A673 (cell line): Measurements from ENCODE around the gene COL20A1. TPM values are rescaled to one million over a fixed set of nuclear protein-coding genes. Genes with fewer than 3 reads are reported as not detected.
"Not testable (repeated sequence)": the region's sequence is repeated elsewhere in the genome, so short reads cannot be mapped to it uniquely, and the experiment has no call there.

Experiments used
- BruUV-seq: library from RNA; stranded (reverse); fragments of 400-500 nt; replicated peaks from 2 replicates; lab custom pipeline; 2021; lab: Mats Ljungman, UMichigan
- CTCF ChIA-PET: fragments of 300-600 bp; sonication (Branson Sonifier 250); formaldehyde crosslinking; loops from one replicate; lab custom pipeline; 2022; ENCODE audit warnings: antibody characterized with exemption; lab: Charles Lee
- POLR2A ChIA-PET: fragments of 300-600 bp; sonication (Branson Sonifier 250); formaldehyde crosslinking; loops from one replicate; lab custom pipeline; 2022; ENCODE audit warnings: antibody characterized with exemption; ENCODE audit not compliant: low non-redundant PET; lab: Charles Lee
- DNase-seq: peaks from one replicate; pipeline ENCODE4 v3.0.0-alpha.2; 2015; ENCODE audit warnings: low spot score
- H3K27ac ChIP-seq: fragments of 200-600 bp; sonication (generic); 2 replicates; pipeline ENCODE4 v1.5.1; 2016; ENCODE audit warnings: mixed run types, low read depth, mild to moderate bottlenecking, mixed read lengths, antibody characterized with exemption, low read length; ENCODE audit not compliant: poor library complexity, severe bottlenecking
- H3K27me3 ChIP-seq: fragments of 200-600 bp; sonication (generic); replicated peaks from 2 replicates; pipeline ENCODE4 v1.6.1; 2017; ENCODE audit warnings: mixed run types, low read depth, mild to moderate bottlenecking, mixed read lengths, antibody characterized with exemption, low read length; ENCODE audit not compliant: insufficient read depth, poor library complexity
- H3K36me3 ChIP-seq: fragments of 200-600 bp; sonication (generic); 2 replicates; pipeline ENCODE4 v1.6.1; 2016; ENCODE audit warnings: mixed run types, mild to moderate bottlenecking, mixed read lengths, antibody characterized with exemption, low read length; ENCODE audit not compliant: insufficient read depth, poor library complexity, severe bottlenecking
- H3K4me1 ChIP-seq: fragments of 200-600 bp; sonication (generic); 2 replicates; pipeline ENCODE4 v1.6.1; 2017; ENCODE audit warnings: mixed run types, mild to moderate bottlenecking, mixed read lengths, antibody characterized with exemption, low read length; ENCODE audit not compliant: insufficient read depth, poor library complexity, severe bottlenecking
- H3K4me3 ChIP-seq: fragments of 200-600 bp; sonication (generic); 2 replicates; pipeline ENCODE4 v1.5.1; 2016; ENCODE audit warnings: low read depth, mixed run types, mild to moderate bottlenecking, mixed read lengths, low read length; ENCODE audit not compliant: poor library complexity, severe bottlenecking
- H3K9me3 ChIP-seq: fragments of 200-600 bp; sonication (generic); 2 replicates; pipeline ENCODE4 v1.6.1; 2016; ENCODE audit warnings: mixed run types, low read depth, mild to moderate bottlenecking, mixed read lengths, antibody characterized with exemption, low read length; ENCODE audit not compliant: poor library complexity, severe bottlenecking
- EZH2 ChIP-seq: fragments of 200-600 bp; sonication (generic); IDR thresholded peaks from 2 replicates; pipeline ENCODE4 v1.6.1; 2017; ENCODE audit warnings: borderline replicate concordance, low read depth, mild to moderate bottlenecking, mixed read lengths, antibody characterized with exemption, low read length; ENCODE audit not compliant: poor library complexity, severe bottlenecking
- intact Hi-C: fragments of 100-400 bp; cut with micrococcal nuclease; formaldehyde crosslinking; loops from one replicate; pipeline ENCODE4 v1.10.0; 2022; ENCODE audit not compliant: unreplicated experiment
- total RNA-seq: library from RNA; stranded (reverse); gene quantifications from 2 replicates; pipeline ENCODE4 v1.2.3, GENCODE V29; 2021
- TF ChIP-seq, protein P1 (sequence below): fragments of 300-800, 200-600 bp; sonication (generic); conservative IDR thresholded peaks from 2 replicates; pipeline ENCODE4 v1.5.1; 2017; ENCODE audit warnings: low read depth, mild to moderate bottlenecking, antibody characterized with exemption, low read length, moderate library complexity, mixed read lengths

The COL20A1 gene
- total RNA-seq, 1 experiment from 2014 or later: not detected

- H3K27ac ChIP-seq: no peak overlapping the region
- no peaks in the 10 kb centered on the region for H3K36me3 ChIP-seq
- BruUV-seq: no TSS peak
- H3K4me1 ChIP-seq: no peaks in the 10 kb centered on the region
- DNase-seq: no peak
- H3K27me3 ChIP-seq: peaks cover 24% of the 10 kb centered on the region
- ChIA-PET CTCF (interaction anchor here (0.6 kb wide), 1 partner anchor 398 kb away, joined by 3 read pairs; no protein-coding TSS in a partner anchor), POLR2A (no interaction called here)
- no peaks in the 10 kb centered on the region for H3K9me3 ChIP-seq
- no peak overlapping the region for H3K4me3 ChIP-seq
- intact Hi-C loops: no loop called here
- TF ChIP-seq EZH2: no peak
- TF ChIP-seq, protein P1, sequence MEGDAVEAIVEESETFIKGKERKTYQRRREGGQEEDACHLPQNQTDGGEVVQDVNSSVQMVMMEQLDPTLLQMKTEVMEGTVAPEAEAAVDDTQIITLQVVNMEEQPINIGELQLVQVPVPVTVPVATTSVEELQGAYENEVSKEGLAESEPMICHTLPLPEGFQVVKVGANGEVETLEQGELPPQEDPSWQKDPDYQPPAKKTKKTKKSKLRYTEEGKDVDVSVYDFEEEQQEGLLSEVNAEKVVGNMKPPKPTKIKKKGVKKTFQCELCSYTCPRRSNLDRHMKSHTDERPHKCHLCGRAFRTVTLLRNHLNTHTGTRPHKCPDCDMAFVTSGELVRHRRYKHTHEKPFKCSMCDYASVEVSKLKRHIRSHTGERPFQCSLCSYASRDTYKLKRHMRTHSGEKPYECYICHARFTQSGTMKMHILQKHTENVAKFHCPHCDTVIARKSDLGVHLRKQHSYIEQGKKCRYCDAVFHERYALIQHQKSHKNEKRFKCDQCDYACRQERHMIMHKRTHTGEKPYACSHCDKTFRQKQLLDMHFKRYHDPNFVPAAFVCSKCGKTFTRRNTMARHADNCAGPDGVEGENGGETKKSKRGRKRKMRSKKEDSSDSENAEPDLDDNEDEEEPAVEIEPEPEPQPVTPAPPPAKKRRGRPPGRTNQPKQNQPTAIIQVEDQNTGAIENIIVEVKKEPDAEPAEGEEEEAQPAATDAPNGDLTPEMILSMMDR: no peak
Measured at GRCh38 chr20:63378626-63379025, 85.6 kb downstream of the COL20A1 start.

DNA sequence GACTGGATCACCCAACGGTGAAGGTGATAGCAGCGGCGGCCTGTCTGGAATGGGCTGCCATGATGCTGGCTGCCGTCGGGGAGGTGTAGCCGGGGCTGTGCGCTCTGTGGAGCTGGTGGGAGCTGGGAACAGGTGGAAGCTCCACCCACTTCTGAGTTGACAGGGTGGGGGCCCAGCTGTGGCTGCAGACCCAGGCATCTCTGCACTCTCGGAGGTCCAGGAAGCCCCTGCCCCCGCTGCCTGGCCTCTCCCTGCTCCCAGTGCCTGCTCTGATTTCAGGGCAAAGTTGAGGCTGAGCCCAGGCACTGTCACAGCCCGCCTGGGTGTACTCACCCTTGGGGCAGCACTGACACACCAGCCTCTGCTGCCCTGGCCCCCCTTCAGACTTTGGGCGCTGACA, 86.3 kb downstream of the COL20A1 start:
- TF ChIP-seq, protein P1: no peak
- no peak for TF ChIP-seq EZH2
- H3K27ac ChIP-seq: no peak overlapping the region
- H3K36me3 ChIP-seq: no peaks in the 10 kb centered on the region
- H3K9me3 ChIP-seq: no peaks in the 10 kb centered on the region
- H3K4me3 ChIP-seq: no peak overlapping the region
- H3K4me1 ChIP-seq: no peaks in the 10 kb centered on the region
- H3K27me3 ChIP-seq: peaks cover 17% of the 10 kb centered on the region
- no TSS peak for BruUV-seq
- DNase-seq: no peak
- ChIA-PET POLR2A (no interaction called here), CTCF (no interaction called here)
- intact Hi-C loops: no loop called here

DNA sequence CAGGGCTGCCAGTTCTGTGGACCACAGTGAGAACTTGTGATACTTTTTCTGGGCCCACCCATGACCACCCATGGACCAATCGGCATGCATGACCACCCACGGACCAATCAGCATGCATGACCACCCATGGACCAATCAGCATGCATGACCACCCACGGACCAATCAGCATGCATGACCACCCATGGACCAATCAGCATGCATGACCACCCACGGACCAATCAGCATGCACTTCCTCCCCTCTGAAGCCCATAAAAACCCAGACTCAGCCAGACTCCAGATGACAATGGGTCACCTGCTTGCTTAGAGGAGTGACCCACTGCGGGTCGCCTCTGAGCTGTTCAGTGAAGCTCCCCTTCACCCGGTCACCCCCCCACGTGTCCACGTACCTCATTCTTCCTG, 86.9 kb downstream of the COL20A1 start:
- peaks cover 11% of the 10 kb centered on the region for H3K27me3 ChIP-seq
- CTCF ChIA-PET: interaction anchor here (2.8 kb wide), 1 partner anchor 156 kb away, joined by 25 read pairs; no protein-coding TSS in a partner anchor
- H3K4me3 ChIP-seq, POLR2A ChIA-PET, H3K27ac ChIP-seq, DNase-seq, H3K9me3 ChIP-seq, BruUV-seq, H3K36me3 ChIP-seq, intact Hi-C loops, H3K4me1 ChIP-seq: not testable (repeated sequence)

DNA sequence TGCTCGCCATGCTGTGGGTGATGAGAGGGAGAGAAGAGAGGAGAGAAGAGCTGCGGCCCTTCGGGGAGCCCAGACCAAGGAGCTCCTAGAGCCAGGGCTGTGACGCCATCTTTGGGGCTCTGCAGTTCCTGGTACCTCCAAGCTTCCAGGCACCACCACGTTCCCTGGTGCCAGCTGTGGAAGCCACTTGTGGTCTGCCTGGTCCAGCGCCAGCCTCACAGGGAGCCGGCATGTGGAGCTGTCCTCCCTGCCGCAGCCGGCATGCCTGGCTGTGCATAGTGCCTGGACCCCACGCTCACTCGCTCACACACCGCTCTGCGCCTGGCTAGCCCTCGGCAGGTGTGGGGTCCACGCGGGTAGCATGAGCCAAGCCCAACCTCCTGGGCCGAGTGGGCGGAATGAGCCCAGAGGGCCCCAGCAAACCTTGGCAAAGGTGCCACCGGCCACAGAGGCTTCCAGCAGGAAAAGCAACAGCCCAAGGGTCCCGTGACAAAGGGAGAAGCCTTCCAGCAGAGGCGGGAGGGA, 87.4 kb downstream of the COL20A1 start:
- H3K36me3 ChIP-seq: no peaks in the 10 kb centered on the region
- no peaks in the 10 kb centered on the region for H3K9me3 ChIP-seq
- DNase-seq: no peak
- intact Hi-C loops: no loop called here
- no peak overlapping the region for H3K27ac ChIP-seq
- H3K27me3 ChIP-seq: peaks cover 8% of the 10 kb centered on the region
- H3K4me1 ChIP-seq: no peaks in the 10 kb centered on the region
- TF ChIP-seq, protein P1: no peak
- no peak for TF ChIP-seq EZH2
- CTCF ChIA-PET: interaction anchor here (2.7 to 2.8 kb wide), 2 partner anchors 72 to 157 kb away, joined by 25 to 45 read pairs; no protein-coding TSS in a partner anchor
- no peak overlapping the region for H3K4me3 ChIP-seq
- POLR2A ChIA-PET: no interaction called here
- BruUV-seq: no TSS peak
